GM19351 (cell line): ENCODE data around the gene PAOX.

Experiments used
- ATAC-seq: cut with Tn5 transposase; IDR thresholded peaks from one replicate; pipeline ENCODE4 v1.9.1; 2021; ENCODE audit warnings: mild to moderate bottlenecking, moderate library complexity; ENCODE audit not compliant: unreplicated experiment

The PAOX gene

GRCh38 chr10:133379152-133379800 is at the start of gene PAOX:
TSS of gene PAOX (plus strand) at chr10:133379262. CDS start at chr10:133379317, 55 bp downstream.
- ATAC-seq: peak; percentile 53

GRCh38 chr10:133329491-133330202 is 49.4 kb upstream of the PAOX start:
- peak; percentile 88 for ATAC-seq

- no peak for ATAC-seq
Observed at GRCh38 chr10:133332936-133333699, 45.9 kb upstream of the PAOX start.

- peak; percentile 42 for ATAC-seq
Observed at GRCh38 chr10:133334503-133335245, 44.4 kb upstream of the PAOX start.

- ATAC-seq: peak; percentile 47
Observed at GRCh38 chr10:133335246-133336117, 43.6 kb upstream of the PAOX start.

- no peak for ATAC-seq
Observed at GRCh38 chr10:133336118-133336576, 42.9 kb upstream of the PAOX start.

GRCh38 chr10:133336577-133337369 is 42.3 kb upstream of the PAOX start, which contains the start of gene CALY:
TSS of gene CALY (minus strand) at chr10:133336896. CDS start at chr10:133328989, 7,907 bp downstream.
- ATAC-seq: no peak

- ATAC-seq: no peak
Observed at GRCh38 chr10:133337370-133337725, 41.7 kb upstream of the PAOX start.

GRCh38 chr10:133338080-133339071 is 40.7 kb upstream of the PAOX start:
- no peak for ATAC-seq

GRCh38 chr10:133339708-133340380 is 39.2 kb upstream of the PAOX start:
- ATAC-seq: no peak

GRCh38 chr10:133341983-133342382 is 37.1 kb upstream of the PAOX start:
- no peak for ATAC-seq

- no peak for ATAC-seq
Observed at GRCh38 chr10:133342942-133343341, 36.1 kb upstream of the PAOX start.

- no peak for ATAC-seq
Observed at GRCh38 chr10:133343558-133343957, 35.5 kb upstream of the PAOX start.

GRCh38 chr10:133344236-133344635 is 34.8 kb upstream of the PAOX start:
- ATAC-seq: no peak

GRCh38 chr10:133346413-133346812 is 32.6 kb upstream of the PAOX start:
- no peak for ATAC-seq

GRCh38 chr10:133347710-133348517 is 31.1 kb upstream of the PAOX start:
- ATAC-seq: no peak

- no peak for ATAC-seq
Observed at GRCh38 chr10:133349160-133349568, 29.9 kb upstream of the PAOX start.
